Activated CD8-positive, alpha-beta memory T cell treated with anti-CD3 and anti-CD28 coated beads for 1 hour (primary cell): Measurements from ENCODE around the gene IP6K3.

Experiments used
- DNase-seq, 2 donors: peaks; one replicate each; pipeline ENCODE4 v3.0.0-alpha.2; 2020; ENCODE audit warnings: low read depth in 1 of 2; ENCODE audit errors: extremely low read depth in 1 of 2

The IP6K3 gene

GRCh38 chr6:33746651-33747100, at the start of gene IP6K3:
Gene IP6K3 (minus strand): TSS chr6:33746905. CDS start chr6:33735476, 11,429 bp downstream.
- no peak for DNase-seq

GRCh38 chr6:33794910-33795623, 48.4 kb upstream of the IP6K3 start:
- DNase-seq, result no peak

- DNase-seq, result no peak
Measured at GRCh38 chr6:33792981-33793380, 46.3 kb upstream of the IP6K3 start.

GRCh38 chr6:33791620-33792019, 44.9 kb upstream of the IP6K3 start:
- DNase-seq, result no peak

GRCh38 chr6:33790910-33791309, 44.2 kb upstream of the IP6K3 start:
- DNase-seq, result no peak

- no peak for DNase-seq
Measured at GRCh38 chr6:33790379-33790778, 43.7 kb upstream of the IP6K3 start.

- DNase-seq, result no peak
Measured at GRCh38 chr6:33789550-33789895, 42.8 kb upstream of the IP6K3 start.

GRCh38 chr6:33788694-33789549, 42.2 kb upstream of the IP6K3 start, which contains the start of gene LEMD2:
Gene LEMD2 (minus strand): TSS chr6:33789130. CDS start chr6:33789116, 14 bp downstream.
- peak; percentile 76 to 89 for DNase-seq

- DNase-seq, result peak in 1 of 2 donors; percentile 35
Measured at GRCh38 chr6:33787954-33788693, 41.4 kb upstream of the IP6K3 start.

GRCh38 chr6:33787346-33787953, 40.7 kb upstream of the IP6K3 start:
- DNase-seq, result no peak

- no peak for DNase-seq
Measured at GRCh38 chr6:33786736-33787135, 40.0 kb upstream of the IP6K3 start.

GRCh38 chr6:33785778-33786177, 39.1 kb upstream of the IP6K3 start:
- DNase-seq, result no peak

- DNase-seq, result no peak
Measured at GRCh38 chr6:33784787-33785186, 38.1 kb upstream of the IP6K3 start.

GRCh38 chr6:33783781-33784520, 37.2 kb upstream of the IP6K3 start:
- DNase-seq, result no peak

- no peak for DNase-seq
Measured at GRCh38 chr6:33782561-33782960, 35.9 kb upstream of the IP6K3 start.

GRCh38 chr6:33781131-33781975, 34.6 kb upstream of the IP6K3 start:
- DNase-seq, result no peak

- DNase-seq, result no peak
Measured at GRCh38 chr6:33779895-33780294, 33.2 kb upstream of the IP6K3 start.

- DNase-seq, result no peak
Measured at GRCh38 chr6:33779290-33779689, 32.6 kb upstream of the IP6K3 start.

GRCh38 chr6:33778444-33779121, 31.9 kb upstream of the IP6K3 start:
- no peak for DNase-seq
